NT2/D1 (cell line): ENCODE data around the gene TBC1D7.

Source experiments
- DNase-seq: peaks from one replicate; pipeline ENCODE4 v3.0.0-alpha.2; 2011; ENCODE audit warnings: low read depth, low spot score
- H3K27me3 ChIP-seq: 2 replicates; pipeline ENCODE4 v1.6.0; 2011; ENCODE audit warnings: mild to moderate bottlenecking; ENCODE audit not compliant: insufficient read length, insufficient read depth
- H3K36me3 ChIP-seq: 2 replicates; pipeline ENCODE4 v1.6.1; 2011; ENCODE audit warnings: mild to moderate bottlenecking, low read length, mixed read lengths; ENCODE audit not compliant: insufficient read depth, insufficient read length
- H3K4me1 ChIP-seq: 2 replicates; pipeline ENCODE4 v1.5.1; 2011; ENCODE audit not compliant: insufficient read depth, insufficient read length
- H3K4me3 ChIP-seq: 2 replicates; pipeline ENCODE4 v1.5.1; 2011; ENCODE audit warnings: low read depth; ENCODE audit not compliant: insufficient read length
- H3K9ac ChIP-seq: 2 replicates; pipeline ENCODE4 v1.6.0; 2011; ENCODE audit warnings: low read depth; ENCODE audit not compliant: insufficient read length
- H3K9me3 ChIP-seq: 2 replicates; pipeline ENCODE4 v1.5.1; 2011; ENCODE audit warnings: mild to moderate bottlenecking, low read length; ENCODE audit not compliant: insufficient read depth
- SUZ12 ChIP-seq: IDR thresholded peaks from 2 replicates; pipeline ENCODE4 v1.6.1; 2011; ENCODE audit not compliant: insufficient read length, insufficient read depth; ENCODE audit errors: extremely low read depth
- YY1 ChIP-seq: IDR thresholded peaks from 2 replicates; pipeline ENCODE4 v1.6.1; 2011; ENCODE audit not compliant: insufficient read length, insufficient read depth
- ZNF274 ChIP-seq: IDR thresholded peaks from 2 replicates; pipeline ENCODE4 v1.6.1; 2011; ENCODE audit warnings: mild to moderate bottlenecking, low read depth, low read length

The TBC1D7 gene

GRCh38 chr6:13273931-13274706, 54.2 kb downstream of the TBC1D7 start:
- no peak overlapping the region for H3K4me3 ChIP-seq

GRCh38 chr6:13273202-13273930, 55.0 kb downstream of the TBC1D7 start:
- H3K4me3 ChIP-seq, result no peak overlapping the region
- TF ChIP-seq ZNF274, result no peak
- no peak for TF ChIP-seq SUZ12
- TF ChIP-seq YY1, result no peak
- no peaks in the 10 kb centered on the region for H3K27me3 ChIP-seq
- no peaks in the 10 kb centered on the region for H3K4me1 ChIP-seq
- H3K36me3 ChIP-seq, result peaks cover 3% of the 10 kb centered on the region
- no peaks in the 10 kb centered on the region for H3K9me3 ChIP-seq
- no peak overlapping the region for H3K9ac ChIP-seq
- no peak for DNase-seq

More at GRCh38 chr6:13273931-13274706, 54.2 kb downstream of the TBC1D7 start:
- H3K4me1 ChIP-seq, result no peaks in the 10 kb centered on the region
- DNase-seq, result no peak
- H3K36me3 ChIP-seq, result peaks cover 3% of the 10 kb centered on the region
- H3K27me3 ChIP-seq, result no peaks in the 10 kb centered on the region
- no peaks in the 10 kb centered on the region for H3K9me3 ChIP-seq
- TF ChIP-seq YY1 (no peak), ZNF274 (no peak), SUZ12 (no peak)
- no peak overlapping the region for H3K9ac ChIP-seq

- H3K9me3 ChIP-seq, result no peaks in the 10 kb centered on the region
- peaks cover 3% of the 10 kb centered on the region for H3K36me3 ChIP-seq
- H3K9ac ChIP-seq, result no peak overlapping the region
- no peaks in the 10 kb centered on the region for H3K4me1 ChIP-seq
- no peak for TF ChIP-seq SUZ12
- no peak for TF ChIP-seq ZNF274
- TF ChIP-seq YY1, result no peak
- DNase-seq, result no peak
- no peak overlapping the region for H3K4me3 ChIP-seq
- H3K27me3 ChIP-seq, result no peaks in the 10 kb centered on the region
These were observed 55.9 kb downstream of the TBC1D7 start for GRCh38 chr6:13272131-13273046.

GRCh38 chr6:13268913-13269518, 59.3 kb downstream of the TBC1D7 start:
- TF ChIP-seq SUZ12 (no peak), ZNF274 (no peak), YY1 (no peak)
- DNase-seq, result peak; percentile 15
- H3K4me3 ChIP-seq, result no peak overlapping the region
- H3K4me1 ChIP-seq, result no peaks in the 10 kb centered on the region
- H3K27me3 ChIP-seq, result no peaks in the 10 kb centered on the region
- H3K9me3 ChIP-seq, result no peaks in the 10 kb centered on the region; the same call in 1 of the 2 replicates
- no peak overlapping the region for H3K9ac ChIP-seq
- peaks cover 3% of the 10 kb centered on the region for H3K36me3 ChIP-seq

- no peaks in the 10 kb centered on the region for H3K27me3 ChIP-seq
- no peak overlapping the region for H3K9ac ChIP-seq
- no peak for DNase-seq
- no peak for TF ChIP-seq ZNF274
- no peak for TF ChIP-seq YY1
- no peak for TF ChIP-seq SUZ12
- H3K4me3 ChIP-seq, result no peak overlapping the region
- H3K4me1 ChIP-seq, result no peaks in the 10 kb centered on the region
- no peaks in the 10 kb centered on the region; the same call in 1 of the 2 replicates for H3K9me3 ChIP-seq
- H3K36me3 ChIP-seq, result peaks cover 3% of the 10 kb centered on the region
These were observed 61.1 kb downstream of the TBC1D7 start for GRCh38 chr6:13267142-13267651.

GRCh38 chr6:13263669-13264068, 64.7 kb downstream of the TBC1D7 start:
- no peak for DNase-seq
- no peaks in the 10 kb centered on the region for H3K27me3 ChIP-seq
- no peaks in the 10 kb centered on the region; the same call in 1 of the 2 replicates for H3K9me3 ChIP-seq
- no peak overlapping the region for H3K4me3 ChIP-seq
- H3K4me1 ChIP-seq, result no peaks in the 10 kb centered on the region
- TF ChIP-seq YY1 (no peak), ZNF274 (no peak), SUZ12 (no peak)
- H3K36me3 ChIP-seq, result no peaks in the 10 kb centered on the region
- H3K9ac ChIP-seq, result no peak overlapping the region
